Measurements from ENCODE around the gene PLEKHJ1.

PLEKHJ1 gene

GRCh38 chr19:2249010-2249866, 13.1 kb upstream of the PLEKHJ1 start, which contains the start of gene AMH:
Gene AMH (plus strand): TSS chr19:2249323. CDS start chr19:2249333, 10 bp downstream.
- no peak for DNase-seq

- no peak for DNase-seq
Observed at GRCh38 chr19:2248136-2249009, 12.2 kb upstream of the PLEKHJ1 start.

GRCh38 chr19:2247433-2248101, 11.4 kb upstream of the PLEKHJ1 start:
- no peak for DNase-seq

- no peak for DNase-seq
Observed at GRCh38 chr19:2246801-2247361, 10.8 kb upstream of the PLEKHJ1 start.

GRCh38 chr19:2246014-2246620, 10.0 kb upstream of the PLEKHJ1 start:
- no peak for DNase-seq

- no peak for DNase-seq
Observed at GRCh38 chr19:2245273-2245672, 9.1 kb upstream of the PLEKHJ1 start.

- no peak for DNase-seq
Observed at GRCh38 chr19:2244486-2244885, 8.4 kb upstream of the PLEKHJ1 start.

- no peak for DNase-seq
Observed at GRCh38 chr19:2244125-2244411, 7.9 kb upstream of the PLEKHJ1 start.

- DNase-seq: no peak
Observed at GRCh38 chr19:2243274-2244124, 7.4 kb upstream of the PLEKHJ1 start.

- DNase-seq: no peak
Observed at GRCh38 chr19:2242816-2243215, 6.7 kb upstream of the PLEKHJ1 start.

- DNase-seq: no peak
Observed at GRCh38 chr19:2242092-2242537, 6.0 kb upstream of the PLEKHJ1 start.

GRCh38 chr19:2240881-2241760, 5.0 kb upstream of the PLEKHJ1 start:
- no peak for DNase-seq

- DNase-seq: no peak
Observed at GRCh38 chr19:2239771-2240770, 3.9 kb upstream of the PLEKHJ1 start.

- no peak for DNase-seq
Observed at GRCh38 chr19:2239173-2239572, 3.0 kb upstream of the PLEKHJ1 start.

GRCh38 chr19:2237869-2238153, 1.7 kb upstream of the PLEKHJ1 start:
- DNase-seq: no peak

- DNase-seq: no peak
Observed at GRCh38 chr19:2237051-2237868, 1.1 kb upstream of the PLEKHJ1 start.

GRCh38 chr19:2236064-2236313, 140 bp downstream of the PLEKHJ1 start:
- DNase-seq: no peak

- no peak for DNase-seq
Observed at GRCh38 chr19:2235381-2236063, 607 bp downstream of the PLEKHJ1 start.
